ENCODE data around the gene UBE2G2.

The UBE2G2 gene

GRCh38 chr21:44803651-44804050 lies 2.0 kb upstream of the UBE2G2 start:
- Histone ChIP-seq H3K27me3 (ENCODE audit: control insufficient read depth in 1 of 2, insufficient read depth in 2 of 2, low read length in 2 of 2) (no peaks in the 10 kb centered on the region), H3K4me3 (ENCODE audit: low read depth in 1 of 2, low read length in 2 of 2) (no peak overlapping the region), H3K9ac (ENCODE audit: low read depth in 1 of 2, low read length in 2 of 2) (no peak overlapping the region), H3K9me3 (ENCODE audit: control insufficient read depth in 1 of 2, low read length in 2 of 2) (no peaks in the 10 kb centered on the region), H3K27ac (ENCODE audit: low read depth, low read length) (no peak overlapping the region), H3K4me1 (ENCODE audit: control insufficient read depth in 1 of 2, insufficient read depth in 2 of 2, low read length in 2 of 2) (peaks cover 22 to 23% of the 10 kb centered on the region in 2 donors), H3K36me3 (ENCODE audit: control insufficient read depth in 1 of 2, insufficient read depth in 2 of 2, low read length in 2 of 2) (peaks cover 17 to 44% of the 10 kb centered on the region in 2 donors)

- no peaks in the 10 kb centered on the region for H3K27me3 ChIP-seq (ENCODE audit: control insufficient read depth in 1 of 2, insufficient read depth in 2 of 2, low read length in 2 of 2)
- H3K9ac ChIP-seq (ENCODE audit: low read depth in 1 of 2, low read length in 2 of 2): peak overlapping the region; percentile 48 to 62
- no peak overlapping the region for H3K27ac ChIP-seq (ENCODE audit: low read depth, low read length)
- H3K4me3 ChIP-seq (ENCODE audit: low read depth in 1 of 2, low read length in 2 of 2): peak overlapping the region; percentile 78 to 80
- H3K36me3 ChIP-seq (ENCODE audit: control insufficient read depth in 1 of 2, insufficient read depth in 2 of 2, low read length in 2 of 2): peaks cover 17 to 42% of the 10 kb centered on the region in 2 donors
- no peaks in the 10 kb centered on the region for H3K9me3 ChIP-seq (ENCODE audit: control insufficient read depth in 1 of 2, low read length in 2 of 2)
- H3K4me1 ChIP-seq (ENCODE audit: control insufficient read depth in 1 of 2, insufficient read depth in 2 of 2, low read length in 2 of 2): peaks cover 22 to 23% of the 10 kb centered on the region in 2 donors
These were observed 955 bp upstream of the UBE2G2 start for GRCh38 chr21:44802396-44803153.

GRCh38 chr21:44800971-44801467 lies 601 bp downstream of the UBE2G2 start:
- peak overlapping the region; percentile 54 to 62 for H3K9ac ChIP-seq (ENCODE audit: low read depth in 1 of 2, low read length in 2 of 2)
- peak overlapping the region; percentile 78 to 80 for H3K4me3 ChIP-seq (ENCODE audit: low read depth in 1 of 2, low read length in 2 of 2)
- H3K4me1 ChIP-seq (ENCODE audit: control insufficient read depth in 1 of 2, insufficient read depth in 2 of 2, low read length in 2 of 2): peaks cover 22 to 23% of the 10 kb centered on the region in 2 donors
- no peaks in the 10 kb centered on the region for H3K27me3 ChIP-seq (ENCODE audit: control insufficient read depth in 1 of 2, insufficient read depth in 2 of 2, low read length in 2 of 2)
- H3K9me3 ChIP-seq (ENCODE audit: control insufficient read depth in 1 of 2, low read length in 2 of 2): no peaks in the 10 kb centered on the region
- H3K27ac ChIP-seq (ENCODE audit: low read depth, low read length): no peak overlapping the region
- H3K36me3 ChIP-seq (ENCODE audit: control insufficient read depth in 1 of 2, insufficient read depth in 2 of 2, low read length in 2 of 2): peaks cover 6 to 32% of the 10 kb centered on the region in 2 donors

- Histone ChIP-seq H3K27ac (ENCODE audit: low read depth, low read length) (no peak overlapping the region), H3K4me3 (ENCODE audit: low read depth in 1 of 2, low read length in 2 of 2) (peak overlapping the region in 1 of 2 donors; percentile 78), H3K27me3 (ENCODE audit: control insufficient read depth in 1 of 2, insufficient read depth in 2 of 2, low read length in 2 of 2) (no peaks in the 10 kb centered on the region), H3K36me3 (ENCODE audit: control insufficient read depth in 1 of 2, insufficient read depth in 2 of 2, low read length in 2 of 2) (peaks cover 0 to 28% of the 10 kb centered on the region in 2 donors), H3K9me3 (ENCODE audit: control insufficient read depth in 1 of 2, low read length in 2 of 2) (no peaks in the 10 kb centered on the region), H3K4me1 (ENCODE audit: control insufficient read depth in 1 of 2, insufficient read depth in 2 of 2, low read length in 2 of 2) (peaks cover 22 to 23% of the 10 kb centered on the region in 2 donors), H3K9ac (ENCODE audit: low read depth in 1 of 2, low read length in 2 of 2) (peak overlapping the region in 1 of 2 donors; percentile 54)
These were observed 1.5 kb downstream of the UBE2G2 start for GRCh38 chr21:44800103-44800502.

- Histone ChIP-seq H3K9me3 (ENCODE audit: control insufficient read depth in 1 of 2, low read length in 2 of 2) (no peaks in the 10 kb centered on the region), H3K27me3 (ENCODE audit: control insufficient read depth in 1 of 2, insufficient read depth in 2 of 2, low read length in 2 of 2) (no peaks in the 10 kb centered on the region), H3K27ac (ENCODE audit: low read depth, low read length) (no peak overlapping the region), H3K9ac (ENCODE audit: low read depth in 1 of 2, low read length in 2 of 2) (no peak overlapping the region), H3K4me3 (ENCODE audit: low read depth in 1 of 2, low read length in 2 of 2) (no peak overlapping the region), H3K36me3 (ENCODE audit: control insufficient read depth in 1 of 2, insufficient read depth in 2 of 2, low read length in 2 of 2) (peaks cover 0 to 23% of the 10 kb centered on the region in 2 donors), H3K4me1 (ENCODE audit: control insufficient read depth in 1 of 2, insufficient read depth in 2 of 2, low read length in 2 of 2) (peaks cover 22 to 23% of the 10 kb centered on the region in 2 donors)
These were observed 2.0 kb downstream of the UBE2G2 start for GRCh38 chr21:44799646-44800045.

GRCh38 chr21:44797775-44798174 lies 3.8 kb downstream of the UBE2G2 start:
- no peak overlapping the region for H3K27ac ChIP-seq (ENCODE audit: low read depth, low read length)
- peaks cover 30 to 32% of the 10 kb centered on the region in 2 donors for H3K4me1 ChIP-seq (ENCODE audit: control insufficient read depth in 1 of 2, insufficient read depth in 2 of 2, low read length in 2 of 2)
- no peaks in the 10 kb centered on the region for H3K9me3 ChIP-seq (ENCODE audit: control insufficient read depth in 1 of 2, low read length in 2 of 2)
- peaks cover 0 to 18% of the 10 kb centered on the region in 2 donors for H3K36me3 ChIP-seq (ENCODE audit: control insufficient read depth in 1 of 2, insufficient read depth in 2 of 2, low read length in 2 of 2)
- H3K9ac ChIP-seq (ENCODE audit: low read depth in 1 of 2, low read length in 2 of 2): no peak overlapping the region
- no peaks in the 10 kb centered on the region for H3K27me3 ChIP-seq (ENCODE audit: control insufficient read depth in 1 of 2, insufficient read depth in 2 of 2, low read length in 2 of 2)
- H3K4me3 ChIP-seq (ENCODE audit: low read depth in 1 of 2, low read length in 2 of 2): no peak overlapping the region

- Histone ChIP-seq H3K36me3 (ENCODE audit: control insufficient read depth in 1 of 2, insufficient read depth in 2 of 2, low read length in 2 of 2) (peaks cover 0 to 23% of the 10 kb centered on the region in 2 donors), H3K9me3 (ENCODE audit: control insufficient read depth in 1 of 2, low read length in 2 of 2) (no peaks in the 10 kb centered on the region), H3K4me1 (ENCODE audit: control insufficient read depth in 1 of 2, insufficient read depth in 2 of 2, low read length in 2 of 2) (peaks cover 23 to 29% of the 10 kb centered on the region in 2 donors), H3K9ac (ENCODE audit: low read depth in 1 of 2, low read length in 2 of 2) (no peak overlapping the region), H3K27me3 (ENCODE audit: control insufficient read depth in 1 of 2, insufficient read depth in 2 of 2, low read length in 2 of 2) (no peaks in the 10 kb centered on the region), H3K4me3 (ENCODE audit: low read depth in 1 of 2, low read length in 2 of 2) (no peak overlapping the region), H3K27ac (ENCODE audit: low read depth, low read length) (no peak overlapping the region)
These were observed 6.3 kb downstream of the UBE2G2 start for GRCh38 chr21:44795342-44795741.

GRCh38 chr21:44793592-44794374 lies 7.8 kb downstream of the UBE2G2 start:
- no peaks in the 10 kb centered on the region for H3K27me3 ChIP-seq (ENCODE audit: control insufficient read depth in 1 of 2, insufficient read depth in 2 of 2, low read length in 2 of 2)
- no peak overlapping the region for H3K4me3 ChIP-seq (ENCODE audit: low read depth in 1 of 2, low read length in 2 of 2)
- H3K27ac ChIP-seq (ENCODE audit: low read depth, low read length): no peak overlapping the region
- H3K4me1 ChIP-seq (ENCODE audit: control insufficient read depth in 1 of 2, insufficient read depth in 2 of 2, low read length in 2 of 2): peaks cover 15 to 22% of the 10 kb centered on the region in 2 donors
- H3K9ac ChIP-seq (ENCODE audit: low read depth in 1 of 2, low read length in 2 of 2): no peak overlapping the region
- H3K36me3 ChIP-seq (ENCODE audit: control insufficient read depth in 1 of 2, insufficient read depth in 2 of 2, low read length in 2 of 2): peaks cover 0 to 21% of the 10 kb centered on the region in 2 donors
- H3K9me3 ChIP-seq (ENCODE audit: control insufficient read depth in 1 of 2, low read length in 2 of 2): no peaks in the 10 kb centered on the region

GRCh38 chr21:44792702-44793591 lies 8.7 kb downstream of the UBE2G2 start:
- H3K27ac ChIP-seq (ENCODE audit: low read depth, low read length): no peak overlapping the region
- no peaks in the 10 kb centered on the region for H3K9me3 ChIP-seq (ENCODE audit: control insufficient read depth in 1 of 2, low read length in 2 of 2)

More at GRCh38 chr21:44792702-44793591, 8.7 kb downstream of the UBE2G2 start:
- Histone ChIP-seq H3K4me3 (ENCODE audit: low read depth in 1 of 2, low read length in 2 of 2) (no peak overlapping the region), H3K9ac (ENCODE audit: low read depth in 1 of 2, low read length in 2 of 2) (peak overlapping the region in 1 of 2 donors; percentile 26), H3K4me1 (ENCODE audit: control insufficient read depth in 1 of 2, insufficient read depth in 2 of 2, low read length in 2 of 2) (peaks cover 15 to 22% of the 10 kb centered on the region in 2 donors), H3K36me3 (ENCODE audit: control insufficient read depth in 1 of 2, insufficient read depth in 2 of 2, low read length in 2 of 2) (peaks cover 0 to 16% of the 10 kb centered on the region in 2 donors), H3K27me3 (ENCODE audit: control insufficient read depth in 1 of 2, insufficient read depth in 2 of 2, low read length in 2 of 2) (no peaks in the 10 kb centered on the region)
